Renal pelvis (tissue), 4 donors: Measurements from ENCODE around the gene SMIM13. TPM values are rescaled to one million over a fixed set of nuclear protein-coding genes. Genes with fewer than 3 reads are reported as not detected.
A peak's percentile ranks its signal among the peaks of the same experiment; 100 is the strongest.
"Not testable (repeated sequence)": the region's sequence is repeated elsewhere in the genome, so short reads cannot be mapped to it uniquely, and the experiment has no call there.

Experiments
- DNase-seq: peaks from one replicate; pipeline ENCODE4 v3.0.0-alpha.2; 2013
- polyA plus RNA-seq, 3 donors: library from polyadenylated mRNA; unstranded; fragments of 120-200 nt; gene quantifications; one replicate each; pipeline ENCODE4 v1.2.1, GENCODE V29; 2013; ENCODE audit not compliant: insufficient read length in 3 of 3

Gene SMIM13
- polyA plus RNA-seq, 3 donors: 14.9 to 16.6 (median 15.7) TPM

- no peak for DNase-seq
Measured at GRCh38 chr6:11113038-11113437, 19.4 kb downstream of the SMIM13 start.

DNA sequence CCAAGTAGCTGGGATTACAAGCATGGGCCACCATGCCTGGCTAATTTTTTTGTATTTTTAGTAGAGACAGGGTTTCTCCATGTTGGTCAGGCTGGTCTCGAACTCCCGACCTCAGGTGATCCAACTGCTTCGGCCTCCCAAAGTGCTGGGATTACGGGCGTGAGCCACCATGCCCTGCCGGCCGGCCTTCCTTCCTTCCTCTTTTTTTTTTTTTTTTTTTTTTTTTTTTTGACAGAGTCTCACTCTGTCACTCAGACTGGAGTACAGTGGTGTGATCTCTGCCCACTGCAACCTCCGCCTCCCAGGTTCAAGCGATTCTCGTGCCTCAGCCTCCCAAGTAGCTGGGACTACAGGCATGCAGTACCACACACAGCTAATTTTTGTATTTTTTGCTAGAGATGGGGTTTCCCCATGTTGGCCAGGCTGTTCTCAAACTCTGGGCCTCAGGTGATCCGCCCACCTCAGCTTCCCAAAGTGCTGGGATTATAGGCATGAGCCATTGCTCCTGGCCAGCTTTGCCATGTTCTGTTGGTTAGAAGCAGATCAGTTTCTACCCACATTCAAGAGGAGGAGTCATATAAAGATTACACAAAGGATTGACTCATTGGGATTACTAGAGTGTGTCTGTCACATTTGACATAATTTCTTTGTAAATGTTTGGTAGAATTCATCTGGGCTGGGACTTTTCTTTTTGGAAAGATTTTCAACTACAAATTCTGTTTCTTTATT, 22.3 kb downstream of the SMIM13 start:
- not testable (repeated sequence) for DNase-seq

DNA sequence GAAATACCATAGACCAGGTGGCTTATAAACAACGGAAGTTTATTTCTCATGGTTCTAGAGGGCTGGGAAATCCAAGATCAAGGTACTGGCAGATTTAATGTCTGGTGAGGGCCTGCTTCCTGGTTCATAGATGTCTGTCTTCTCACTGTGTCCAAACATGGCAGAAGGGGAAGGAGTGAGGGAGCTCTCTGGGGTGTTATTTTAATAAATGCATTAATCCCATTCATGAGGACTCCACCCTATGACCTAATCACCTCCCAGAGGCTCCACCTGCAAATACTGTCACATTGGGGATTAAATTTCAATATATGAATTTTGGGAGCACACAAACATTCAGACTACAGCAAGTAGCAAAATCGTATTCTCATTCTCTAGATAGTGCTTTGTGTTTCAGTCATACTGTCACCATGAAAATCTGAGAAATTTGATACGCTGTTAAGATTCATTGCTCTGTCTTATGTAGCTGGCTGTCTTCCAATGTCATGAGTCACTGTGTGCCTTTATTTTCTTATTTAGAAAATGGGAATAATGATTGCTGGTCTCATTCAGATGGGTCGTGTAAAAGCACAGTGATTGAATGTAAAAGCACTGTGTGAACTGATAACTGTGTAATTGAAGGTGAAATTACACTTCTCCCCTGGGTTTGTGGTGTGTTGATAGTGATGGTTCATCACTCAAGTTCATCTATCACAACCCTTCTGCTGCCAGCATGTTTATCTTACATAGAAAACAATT, 26.8 kb downstream of the SMIM13 start:
- DNase-seq: no peak

DNA sequence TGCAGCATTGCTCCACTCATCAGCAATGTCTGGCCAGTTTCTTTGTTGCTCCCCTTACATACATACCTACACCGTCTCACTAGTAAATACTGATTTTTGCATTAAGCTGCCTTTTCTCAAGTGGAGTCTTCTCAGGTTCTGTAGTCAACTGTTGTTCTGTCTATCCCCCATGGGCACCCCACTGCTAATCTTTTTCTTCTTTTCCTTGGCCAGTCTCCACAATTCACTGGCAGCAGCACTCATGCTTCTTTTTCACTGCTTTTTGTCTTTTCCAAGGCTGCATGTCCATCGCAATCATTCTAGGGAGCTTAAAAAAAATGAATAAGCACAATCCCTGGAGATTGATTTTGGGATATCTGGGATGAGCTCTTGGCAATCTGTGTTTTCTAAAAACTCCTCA, 28.2 kb downstream of the SMIM13 start:
- no peak for DNase-seq

GRCh38 chr6:11122380-11122779, 28.7 kb downstream of the SMIM13 start:
- DNase-seq: no peak

DNA sequence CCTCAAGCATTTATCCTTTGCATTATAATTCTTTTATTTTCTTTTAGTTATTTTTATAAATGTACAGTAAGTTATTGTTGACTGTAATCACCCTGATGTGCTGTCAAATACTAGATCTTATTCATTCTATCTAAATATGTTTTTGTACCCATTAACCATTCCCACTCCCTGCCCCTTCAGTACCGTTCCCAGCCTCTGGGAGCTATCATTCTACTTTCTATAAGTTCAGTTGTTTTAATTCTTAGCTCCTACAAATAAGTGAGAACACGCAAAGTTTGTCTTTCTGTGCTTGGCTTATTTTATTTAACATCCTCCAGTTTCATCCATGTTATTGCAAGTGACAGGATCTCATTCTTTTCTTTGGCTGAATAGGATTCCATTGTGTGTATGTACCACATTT, 30.3 kb downstream of the SMIM13 start:
- no peak for DNase-seq

- DNase-seq: no peak
Measured at GRCh38 chr6:11126876-11127275, 33.2 kb downstream of the SMIM13 start.

DNA sequence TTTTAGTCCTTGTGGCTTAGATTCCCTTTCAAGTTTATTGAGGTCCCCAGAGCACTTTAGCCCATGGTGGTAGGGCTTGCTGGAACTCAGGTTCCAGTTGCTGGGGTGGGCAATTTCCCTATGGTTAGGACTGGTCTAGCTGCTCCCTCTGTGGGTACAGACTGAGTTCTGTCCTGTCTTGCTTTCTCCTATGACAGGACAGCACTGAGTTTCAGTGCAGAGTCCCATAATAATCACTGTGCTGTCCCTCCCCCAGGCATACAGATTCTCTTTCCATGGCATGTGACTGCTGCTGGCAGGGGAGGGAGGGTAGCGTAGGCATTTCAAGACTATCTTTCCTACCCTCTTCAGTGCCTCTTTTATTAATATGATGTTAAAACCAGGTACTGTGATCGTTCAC, 35.0 kb downstream of the SMIM13 start:
- DNase-seq: no peak

DNA sequence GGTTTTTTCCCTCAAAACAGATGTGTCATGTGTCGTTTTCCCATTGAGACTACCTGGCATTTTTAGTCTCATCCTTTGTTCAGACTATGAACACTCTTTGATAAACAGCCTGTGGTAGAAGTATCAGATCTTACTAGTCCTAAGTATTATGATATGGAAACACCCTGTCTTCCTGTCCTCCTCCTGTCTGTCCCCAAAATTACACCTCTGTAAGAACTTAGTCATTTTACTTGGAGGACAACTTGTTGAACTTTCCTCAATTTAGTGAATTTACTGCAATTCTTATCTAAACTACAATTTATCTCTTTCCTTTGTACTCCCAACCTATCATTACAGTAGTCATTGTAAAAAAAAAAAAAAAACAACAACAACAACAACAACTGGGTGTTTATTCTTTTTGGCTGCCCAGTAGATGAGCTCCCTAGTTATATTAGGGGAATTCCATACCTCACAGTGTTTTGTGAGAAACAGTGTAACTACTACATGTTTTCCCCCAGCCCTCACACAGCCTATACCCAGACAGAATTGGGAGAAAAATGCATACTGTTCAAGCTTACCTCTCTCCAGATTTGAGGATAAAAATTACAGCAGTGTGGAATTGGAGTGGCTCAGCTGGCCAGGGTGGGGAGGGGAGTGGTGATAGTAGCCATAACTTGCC, 36.4 kb downstream of the SMIM13 start:
- no peak for DNase-seq

- DNase-seq: no peak
Measured at GRCh38 chr6:11130605-11131004, 37.0 kb downstream of the SMIM13 start.

DNA sequence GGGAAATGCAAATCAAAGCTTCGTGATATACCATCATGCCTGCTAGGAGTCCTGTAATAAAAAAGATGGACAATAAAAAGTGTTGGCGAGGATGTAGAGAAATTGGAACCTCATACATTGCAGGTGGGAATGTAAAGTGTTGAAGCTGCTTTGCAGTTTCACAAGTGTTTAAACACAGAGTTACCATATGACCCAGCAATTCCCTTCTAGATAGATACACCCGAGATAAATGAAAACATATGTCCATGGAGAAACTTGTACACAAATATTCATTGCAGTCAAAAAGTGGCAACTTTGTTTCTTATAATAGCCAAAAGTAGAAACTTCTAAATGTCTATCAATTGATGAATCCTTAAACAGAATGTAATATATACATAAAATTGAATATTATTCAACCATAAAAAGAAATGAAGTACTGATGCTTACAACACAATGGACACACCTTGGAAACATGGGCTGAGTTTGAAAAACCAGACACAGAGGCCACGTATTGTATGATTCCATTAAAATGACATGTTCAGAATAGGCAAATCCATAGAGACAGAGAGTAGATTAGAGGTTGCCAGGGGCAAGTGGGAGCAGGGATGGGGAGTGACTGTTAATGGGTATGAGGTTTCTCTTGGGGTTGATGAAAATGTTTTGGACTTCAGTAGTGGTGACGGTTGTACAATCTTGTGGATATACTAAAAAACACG, 38.7 kb downstream of the SMIM13 start:
- no peak for DNase-seq

DNA sequence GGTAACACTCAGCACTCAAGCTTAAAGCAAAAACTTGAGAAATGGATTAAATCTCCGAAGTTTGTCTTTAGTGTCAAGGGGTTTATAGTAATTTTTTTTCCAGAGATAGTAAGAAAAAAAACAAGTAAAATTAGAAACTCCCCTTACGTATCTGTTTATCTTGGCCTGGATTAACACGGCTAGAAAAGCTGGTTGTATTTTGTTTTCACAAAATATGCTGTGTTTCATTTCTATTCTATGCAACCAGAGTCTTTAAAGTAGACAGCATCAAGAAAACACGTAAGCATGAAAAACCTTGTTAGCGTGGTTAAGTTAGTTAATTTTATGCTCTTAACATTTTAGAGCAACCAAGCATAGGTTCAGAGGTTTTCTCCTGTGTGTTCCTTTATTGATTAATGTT, 39.6 kb downstream of the SMIM13 start:
- no peak for DNase-seq

DNA sequence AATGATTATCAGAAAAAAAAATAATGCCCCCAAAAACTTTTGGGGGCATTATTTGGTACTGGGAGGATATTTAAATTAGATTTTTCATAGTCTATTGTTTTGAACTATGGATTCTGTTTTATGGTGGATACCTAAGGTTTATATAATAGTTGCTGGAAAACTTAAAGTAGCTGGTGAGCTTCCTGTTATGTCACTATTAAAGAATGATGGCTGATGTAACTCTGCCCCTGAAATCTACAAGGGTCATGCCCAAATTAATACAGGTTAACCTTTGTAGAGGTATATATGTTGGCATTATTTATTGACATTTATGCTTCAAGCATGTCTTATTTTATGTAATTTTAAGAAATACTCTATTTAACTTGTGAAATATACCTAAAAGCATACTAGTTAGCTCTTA, 43.2 kb downstream of the SMIM13 start:
- no peak for DNase-seq

DNA sequence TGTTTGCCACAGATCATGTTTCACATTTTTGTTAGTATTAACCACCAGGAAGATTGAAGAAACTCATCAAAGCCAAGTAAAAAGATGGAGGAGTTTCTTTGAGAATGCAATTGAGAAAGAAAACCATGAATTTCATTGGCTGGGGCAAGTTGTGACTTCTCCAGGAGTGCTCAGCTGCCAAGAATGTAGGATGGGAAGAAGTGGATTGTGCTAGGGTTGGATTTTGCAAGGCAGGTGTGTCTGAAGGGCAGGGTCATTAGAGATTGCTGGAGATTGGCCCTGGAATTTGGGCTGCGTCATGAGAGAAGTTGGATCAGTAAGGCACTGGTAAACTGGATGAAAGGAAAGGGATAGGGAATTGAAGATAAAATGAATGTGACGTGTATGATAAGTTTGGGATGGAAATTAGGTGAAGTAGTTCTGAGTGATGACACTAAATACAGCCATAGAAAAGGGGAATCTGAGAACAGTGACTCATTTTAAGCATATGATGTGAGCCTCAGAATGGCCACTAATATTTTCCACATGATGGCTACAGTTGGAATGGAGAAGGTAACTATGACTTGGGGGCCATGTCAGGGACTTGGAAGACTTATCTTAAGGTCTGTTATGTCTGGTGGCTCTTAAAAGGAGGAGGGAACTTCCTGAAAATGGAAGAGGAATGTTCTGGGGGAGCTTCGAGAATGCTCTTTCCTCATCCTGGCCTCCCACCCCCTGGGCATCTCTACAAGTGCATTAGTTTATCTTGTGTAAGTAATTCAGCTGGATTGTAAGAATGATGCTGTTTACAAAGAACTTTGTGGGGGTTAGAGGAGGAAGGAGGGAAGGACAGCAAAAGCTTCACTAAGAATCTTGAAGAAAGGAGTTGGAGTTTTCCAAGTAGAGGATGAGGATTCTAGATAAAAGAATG, 45.7 kb downstream of the SMIM13 start:
- no peak for DNase-seq

DNA sequence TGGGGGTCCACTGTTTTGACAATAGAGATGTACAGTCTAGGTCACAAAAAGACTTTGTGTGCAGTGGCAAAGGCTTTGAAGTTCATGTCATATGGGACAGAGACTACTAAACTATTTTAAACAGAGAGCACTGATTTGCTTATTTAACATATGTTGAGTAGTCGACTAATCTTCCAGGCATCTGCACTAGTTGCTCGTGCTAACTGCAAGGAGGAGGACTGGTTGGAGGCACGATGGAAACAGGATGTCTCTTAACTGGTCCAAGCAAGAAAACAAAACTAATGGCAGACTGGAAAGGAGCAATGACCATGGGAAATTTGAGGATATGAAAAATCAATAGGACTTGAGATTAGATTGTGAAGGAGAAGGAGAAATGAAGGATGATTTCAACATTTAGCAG, 46.4 kb downstream of the SMIM13 start:
- DNase-seq: no peak

DNA sequence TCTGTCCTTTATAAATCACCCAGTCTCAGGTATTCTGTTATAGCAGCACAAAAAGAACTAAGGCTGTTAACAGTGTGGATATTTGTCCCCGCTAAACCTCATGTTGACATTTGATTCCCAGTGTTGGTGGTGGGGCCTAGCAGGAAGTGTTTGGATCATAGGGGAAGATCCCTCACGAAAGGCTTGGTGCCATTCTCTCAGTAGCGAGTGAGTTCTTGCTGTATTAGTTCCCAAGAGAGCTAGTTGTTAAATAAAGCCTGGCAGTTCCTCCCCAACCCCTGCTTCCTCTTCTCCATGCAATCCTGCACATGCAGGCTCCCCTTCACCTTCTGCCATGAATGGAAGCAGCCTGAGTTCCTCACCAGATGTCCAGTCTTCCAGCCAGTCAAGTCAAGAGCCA, 47.7 kb downstream of the SMIM13 start:
- DNase-seq: no peak

DNA sequence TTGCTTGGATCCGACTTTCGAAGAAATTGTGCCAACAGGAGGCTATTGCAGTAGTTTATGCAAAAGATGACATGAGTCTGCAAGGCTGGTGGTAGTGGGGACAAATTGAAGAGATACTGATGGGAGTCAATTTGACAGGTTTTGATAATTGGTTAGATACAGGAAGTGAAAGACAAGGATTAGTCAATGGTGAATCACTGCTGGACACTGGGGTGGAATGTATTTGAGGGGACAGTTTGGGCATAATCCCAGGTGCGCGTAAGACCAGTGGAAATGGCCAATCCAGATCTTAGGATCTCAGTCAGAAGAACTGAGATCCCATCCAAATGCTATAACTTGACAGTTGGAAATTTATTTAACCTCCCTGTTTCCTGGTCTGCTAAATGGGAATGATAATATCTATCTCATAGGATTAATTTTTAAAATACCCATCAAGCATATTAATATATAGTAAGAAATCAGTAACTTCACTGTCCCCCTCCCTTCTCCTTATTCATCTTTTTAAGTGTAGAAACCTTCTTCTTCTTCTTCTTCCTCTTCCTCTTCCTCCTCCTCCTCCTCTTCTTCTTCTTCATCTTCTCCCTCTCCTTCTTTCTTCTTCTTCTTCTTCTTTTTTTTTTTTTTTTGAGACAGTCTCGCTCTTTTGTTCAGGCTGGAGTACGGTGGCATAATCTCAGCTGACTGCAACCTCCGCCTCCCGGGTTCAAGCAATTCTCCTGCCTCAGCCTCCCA, 48.8 kb downstream of the SMIM13 start:
- no peak for DNase-seq

DNA sequence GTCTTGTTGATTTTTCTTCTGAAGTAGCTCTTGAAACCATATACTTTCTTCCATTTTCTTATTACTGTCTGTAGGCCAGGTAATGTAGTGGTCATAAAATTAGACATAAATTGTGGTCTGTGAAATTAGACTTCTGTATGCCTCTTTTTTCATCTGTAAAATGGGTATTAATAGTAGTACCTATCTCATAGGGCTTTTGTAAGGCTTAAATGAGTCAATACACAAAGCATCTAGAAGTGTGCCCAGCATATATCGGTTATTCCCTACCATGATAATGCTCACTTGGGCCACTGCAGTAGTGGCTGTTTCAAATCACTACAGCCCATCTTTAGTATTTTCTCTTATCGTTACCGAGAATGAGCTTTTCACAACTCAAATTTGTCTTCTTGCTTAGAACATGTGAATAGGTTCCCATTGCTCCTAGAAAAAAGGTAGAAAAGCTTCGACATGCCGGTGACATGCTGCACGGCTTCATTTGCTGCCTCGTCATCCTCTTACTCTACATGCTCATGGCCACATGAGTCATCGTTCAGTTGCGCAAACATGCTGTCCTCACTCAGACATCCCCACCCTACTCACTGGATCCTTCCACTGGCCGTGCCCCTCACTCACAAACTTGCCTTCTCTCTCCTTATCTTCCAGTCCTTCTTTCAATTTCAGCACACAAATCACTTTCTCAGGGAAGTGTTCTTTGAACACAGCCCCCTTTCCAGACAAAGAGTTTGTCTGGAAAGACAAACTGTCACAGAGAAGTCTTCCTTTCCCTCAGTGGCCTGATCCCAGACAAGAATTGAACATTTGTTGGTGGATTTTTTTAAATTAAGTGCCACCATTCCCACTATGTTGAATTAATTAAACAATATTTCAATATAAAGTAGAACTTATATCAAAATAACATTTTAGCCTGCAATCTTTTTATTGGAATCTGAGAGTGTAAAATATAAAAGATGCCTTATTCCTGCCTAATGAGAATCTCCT, 50.0 kb downstream of the SMIM13 start:
- DNase-seq: no peak

GRCh38 chr6:11144393-11144851, 50.8 kb downstream of the SMIM13 start:
- DNase-seq: peak; percentile 61
